Measurements from ENCODE around the gene SEC31B. TPM values are rescaled to one million over a fixed set of nuclear protein-coding genes. Genes with fewer than 3 reads are reported as not detected.

The SEC31B gene
- total and polyA plus RNA-seq, 2 of the 8 experiments (the other 6 are each of a cell fraction or from before 2014, with no cell fraction given), result 4.1 to 5.3 TPM

DNA sequence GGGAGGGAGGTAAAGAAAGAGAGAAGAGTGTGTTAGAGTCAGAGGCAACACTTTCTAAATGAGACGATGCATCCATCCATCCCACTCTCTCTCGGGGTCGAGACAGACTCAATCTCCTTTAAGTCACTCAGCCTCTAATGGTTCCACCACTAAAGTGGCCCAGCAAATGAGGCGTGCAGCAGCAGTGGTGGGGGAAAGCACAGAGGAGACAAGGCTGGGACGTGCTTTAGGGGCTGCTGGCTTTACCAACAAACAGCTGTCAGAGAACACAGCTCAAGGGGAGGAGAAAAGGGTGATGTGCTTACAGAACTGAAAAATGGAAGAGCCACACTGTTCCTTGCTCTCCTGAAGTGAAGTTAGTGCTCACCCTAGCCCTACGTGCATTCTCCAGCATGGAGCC, 4.5 kb upstream of the SEC31B start:
- Histone ChIP-seq H3K4me2 (ENCODE audit: insufficient read depth in 1 of 2, low read depth in 2 of 2, low read length in 2 of 2) (no peak overlapping the region), H3K23ac (ENCODE audit: insufficient read length) (no peak overlapping the region), H2BK120ac (replicated peaks; ENCODE audit: low read depth, low read length) (no peak overlapping the region), H3K9me3 (ENCODE audit: insufficient read depth in 2 of 2, low read depth in 1 of 2, low read length in 1 of 2) (no peaks in the 10 kb centered on the region), H3K18ac (ENCODE audit: extremely low read depth, low read length) (no peak overlapping the region), H3K23me2 (ENCODE audit: low read depth, low read length) (peaks cover 11% of the 10 kb centered on the region), H2BK12ac (ENCODE audit: low read depth, low read length) (no peak overlapping the region), H4K5ac (ENCODE audit: insufficient read length, low read depth, low read length) (no peak overlapping the region), H3K79me2 (ENCODE audit: control insufficient read depth in 1 of 2, insufficient read depth in 2 of 2, low read length in 2 of 2) (peaks cover 0 to 12% of the 10 kb centered on the region in 2 experiments; a peak in 3 of 4 replicates), H2BK5ac (ENCODE audit: low read depth, low read length) (no peak overlapping the region), H3K27ac (ENCODE audit: low read depth, low read length) (no peak overlapping the region), H3K14ac (ENCODE audit: insufficient read length) (no peak overlapping the region), H4K20me1 (replicated peaks in 1 of 2; ENCODE audit: control insufficient read depth in 1 of 2, insufficient read depth in 2 of 2, low read length in 2 of 2) (peaks cover 0 to 2% of the 10 kb centered on the region in 2 experiments), H4K8ac (ENCODE audit: extremely low read depth, insufficient read depth, low read length) (no peak overlapping the region), H3K27me3 (replicated peaks in 1 of 4; ENCODE audit: control insufficient read depth in 3 of 4, extremely low read depth in 1 of 4, insufficient read depth in 3 of 4, low read length in 3 of 4) (peaks cover 0 to 17% (median 12%) of the 10 kb centered on the region in 4 experiments; a peak in 5 of 7 replicates), H2AFZ (ENCODE audit: low read length) (no peak overlapping the region), H3K4ac (replicated peaks; ENCODE audit: insufficient read length, low read depth, low read length) (no peak overlapping the region), H3K4me1 (replicated peaks in 1 of 4; ENCODE audit: control insufficient read depth in 3 of 4, insufficient read depth in 4 of 4, low read length in 3 of 4) (peaks cover 0 to 2% (median 0%) of the 10 kb centered on the region in 4 experiments; a peak in 2 of 7 replicates), H3K56ac (replicated peaks; ENCODE audit: insufficient read length, low read depth, low read length) (no peak overlapping the region), H4K91ac (replicated peaks; ENCODE audit: insufficient read length, low read length) (no peak overlapping the region), H3K36me3 (ENCODE audit: control insufficient read depth in 2 of 4, insufficient read depth in 4 of 4, low read length in 3 of 4) (peaks cover 7 to 35% (median 14%) of the 10 kb centered on the region in 4 experiments), H2AK5ac (ENCODE audit: low read depth, low read length) (no peak overlapping the region), H2BK20ac (ENCODE audit: low read length) (no peak overlapping the region), H2BK15ac (ENCODE audit: low read length) (no peak overlapping the region), H3K9ac (replicated peaks in 1 of 4; ENCODE audit: extremely low read depth in 1 of 4, low read depth in 3 of 4, low read length in 3 of 4) (no peak overlapping the region), H3K79me1 (ENCODE audit: low read depth, low read length) (peaks cover 2% of the 10 kb centered on the region; the same call in 1 of the 2 replicates), H3K4me3 (ENCODE audit: extremely low read depth in 1 of 4, insufficient read depth in 2 of 4, low read depth in 3 of 4, low read length in 4 of 4) (no peak overlapping the region)
- no peak for TF ChIP-seq FOSL1 (IDR thresholded peaks at IDR 0.05; ENCODE audit: insufficient read depth, low read depth, low read length)
- no peak for TF ChIP-seq NANOG (IDR thresholded peaks at IDR 0.05; ENCODE audit: insufficient read depth, low read depth, low read length, poor library complexity, severe bottlenecking)
- no peak for TF ChIP-seq BCL11A (IDR thresholded peaks at IDR 0.05; ENCODE audit: low read depth in 2 of 2, low read length in 2 of 2)
- TF ChIP-seq SP4 (IDR thresholded peaks at IDR 0.05; ENCODE audit: low read length), result no peak
- no peak for TF ChIP-seq SIN3A (conservative IDR thresholded peaks at IDR 0.05 in 1 of 2, IDR thresholded peaks at IDR 0.05 in 1 of 2; ENCODE audit: low read depth in 1 of 2, low read length in 2 of 2)
- no peak for TF ChIP-seq CHD2 (IDR thresholded peaks at IDR 0.05; ENCODE audit: low read length)
- TF ChIP-seq GTF2F1 (IDR thresholded peaks at IDR 0.05; ENCODE audit: borderline replicate concordance, low read depth, low read length), result no peak
- no peak for TF ChIP-seq SIX5 (IDR thresholded peaks at IDR 0.05; ENCODE audit: low read depth, low read length)
- no peak for TF ChIP-seq SUZ12 (IDR thresholded peaks at IDR 0.05; ENCODE audit: low read length)
- TF ChIP-seq SIRT6 (IDR thresholded peaks at IDR 0.05; ENCODE audit: low read length), result no peak
- no peak for TF ChIP-seq POU5F1 (IDR thresholded peaks at IDR 0.05; ENCODE audit: low read depth, low read length)
- TF ChIP-seq CBX5 (IDR thresholded peaks at IDR 0.05; ENCODE audit: low read depth, low read length), result no peak
- no peak for TF ChIP-seq HDAC6 (IDR thresholded peaks at IDR 0.05; ENCODE audit: low read depth, low read length)
- TF ChIP-seq, protein P1, sequence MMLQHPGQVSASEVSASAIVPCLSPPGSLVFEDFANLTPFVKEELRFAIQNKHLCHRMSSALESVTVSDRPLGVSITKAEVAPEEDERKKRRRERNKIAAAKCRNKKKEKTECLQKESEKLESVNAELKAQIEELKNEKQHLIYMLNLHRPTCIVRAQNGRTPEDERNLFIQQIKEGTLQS (IDR thresholded peaks at IDR 0.05; ENCODE audit: insufficient read depth, low read depth, low read length), result no peak
- POLR2A ChIA-PET (ENCODE audit: partially characterized antibody), result interaction anchor here (0.7 kb wide), 1 partner anchor 86 kb away, joined by 3 read pairs; no protein-coding TSS in a partner anchor
- DNase-seq (ENCODE audit: low read depth in 1 of 2, low spot score in 2 of 2) (no peak), FAIRE-seq (no peak)
- CTCF ChIA-PET (ENCODE audit: partially characterized antibody), result interaction anchor here (0.6 to 5.0 kb wide), 11 partner anchors 9 to 647 kb away, joined by 3 to 29 read pairs (median 6); partner anchors contain the start of gene HIF1AN
- WGBS, 2 experiments (ENCODE audit: extremely low coverage in 1 of 2, insufficient coverage in 1 of 2, insufficient read length in 1 of 2, insufficient replicate concordance in 2 of 2, low coverage in 1 of 2, low lambda C conversion rate in 2 of 2, missing lambda C conversion rate in 1 of 2), result 97% methylated on average over 6 of the region's 6 CpGs; no CpG with 5 or more reads in 1 of the 2 experiments

Measured in H1 (cell line).